Stimulated activated CD8-positive, alpha-beta memory T cell treated with anti-CD3 and anti-CD28 coated beads, Interleukin-2, amount 100 ng/mL, for 48 hours (primary cell): ENCODE results near the gene CFAP61.
"Not testable (repeated sequence)": the region's sequence is repeated elsewhere in the genome, so short reads cannot be mapped to it uniquely, and the experiment has no call there.

Experiments used
- DNase-seq, 2 donors: peaks; one replicate each; pipeline ENCODE4 v3.0.0-alpha.2; 2020; ENCODE audit warnings: low read depth in 2 of 2

Gene CFAP61

DNA sequence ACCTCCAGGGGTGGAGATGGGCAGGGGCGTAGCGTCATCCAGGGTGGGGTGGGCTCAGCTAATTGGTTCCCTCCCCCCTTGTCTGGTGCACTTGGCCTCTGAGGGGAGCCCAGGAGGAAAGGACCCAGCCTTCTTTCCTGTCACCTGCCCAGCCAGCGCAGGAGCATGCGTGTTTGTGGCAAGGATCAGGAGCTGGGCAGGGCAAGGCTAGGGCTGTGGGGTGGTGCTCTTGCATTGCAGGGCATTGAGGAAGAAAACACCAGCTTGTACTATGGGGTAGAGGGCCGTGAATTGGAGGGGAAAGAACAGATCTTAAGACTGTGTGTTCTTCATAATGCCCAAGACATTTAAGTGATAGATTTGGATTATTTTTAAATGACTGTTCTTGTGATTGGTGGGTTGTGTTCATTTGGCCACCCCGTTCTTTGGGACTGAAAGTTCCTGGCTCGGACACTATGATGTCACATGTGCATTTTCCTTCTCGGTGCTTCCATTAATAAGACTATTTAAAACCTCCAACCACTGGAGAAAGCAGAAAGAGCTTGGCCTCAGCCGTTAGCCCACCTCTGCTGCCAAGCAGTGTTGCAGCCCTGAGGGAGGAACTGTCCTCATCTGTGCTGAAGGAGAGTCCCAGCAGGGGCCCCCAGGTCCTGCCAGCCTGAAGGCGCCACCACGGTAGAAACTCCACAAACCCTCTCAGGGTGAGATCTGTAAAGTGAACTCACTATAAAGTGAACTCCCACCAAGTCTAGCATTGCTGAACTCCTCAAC is 179.4 kb downstream of the CFAP61 start:
- DNase-seq: no peak

GRCh38 chr20:20233041-20233514 is 180.7 kb downstream of the CFAP61 start:
- DNase-seq: no peak

GRCh38 chr20:20235681-20236080 is 183.3 kb downstream of the CFAP61 start:
- DNase-seq: no peak

DNA sequence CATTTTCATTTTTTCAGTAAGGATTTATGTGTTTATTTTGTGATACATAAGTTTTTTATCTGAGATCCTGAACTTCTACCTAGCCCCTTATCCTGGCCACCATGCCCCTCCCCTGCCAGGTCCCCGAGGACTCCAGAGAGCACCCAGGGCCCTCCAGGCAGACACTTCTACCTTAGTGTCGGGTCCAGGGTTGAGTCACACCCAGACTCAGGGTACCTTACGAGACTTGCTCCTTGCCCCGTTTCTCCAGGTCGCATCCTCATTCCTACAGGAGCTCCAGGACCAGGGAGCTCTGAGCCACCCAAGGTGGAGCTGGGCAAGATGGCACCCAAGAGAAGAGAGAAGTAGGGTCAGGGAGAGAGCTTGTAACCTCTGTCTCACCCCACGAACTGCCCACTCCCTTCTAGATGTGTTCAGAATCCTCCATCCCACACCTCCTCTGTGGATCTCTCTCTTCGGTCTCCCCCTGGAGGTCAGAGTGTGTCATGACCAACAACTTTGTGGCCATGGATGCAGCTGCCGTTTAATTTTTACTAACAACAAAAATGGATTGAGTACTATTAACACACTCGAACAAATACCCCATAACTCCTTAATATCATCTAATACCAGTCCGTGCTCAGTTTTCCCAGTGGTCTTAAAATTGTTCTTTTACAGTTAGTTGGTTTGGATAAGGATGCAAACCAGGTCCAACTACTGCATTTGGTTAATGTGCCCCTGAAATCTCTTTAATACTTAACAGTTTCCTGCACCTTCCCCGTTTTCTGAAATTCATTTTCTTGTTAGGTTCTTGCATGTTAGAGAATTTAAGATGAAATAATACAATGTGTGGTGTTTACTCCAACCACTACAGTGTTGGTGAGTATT is 185.0 kb downstream of the CFAP61 start:
- DNase-seq: peak in 1 of 2 donors; percentile 17

- no peak for DNase-seq
Measured at GRCh38 chr20:20241976-20242375, 189.6 kb downstream of the CFAP61 start.

DNA sequence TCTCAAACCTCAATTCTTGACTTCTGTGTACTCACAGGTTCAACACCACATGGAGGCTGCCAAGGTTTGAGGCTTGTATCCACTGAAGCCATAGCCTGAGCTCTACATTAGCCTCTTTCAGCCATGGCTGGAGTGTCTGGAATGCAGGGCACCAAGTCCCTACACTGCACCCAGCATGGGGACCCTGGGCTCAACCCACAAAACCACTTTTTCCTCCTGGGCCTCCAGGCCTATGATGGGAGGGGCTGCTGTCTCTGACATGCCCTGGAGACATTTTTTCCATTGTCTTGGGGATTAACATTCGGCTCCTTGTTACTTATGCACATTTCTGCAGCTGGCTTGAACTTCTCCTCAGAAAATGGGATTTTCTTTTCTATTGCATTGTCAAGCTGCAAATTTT is 192.1 kb downstream of the CFAP61 start:
- not testable (repeated sequence) for DNase-seq

DNA sequence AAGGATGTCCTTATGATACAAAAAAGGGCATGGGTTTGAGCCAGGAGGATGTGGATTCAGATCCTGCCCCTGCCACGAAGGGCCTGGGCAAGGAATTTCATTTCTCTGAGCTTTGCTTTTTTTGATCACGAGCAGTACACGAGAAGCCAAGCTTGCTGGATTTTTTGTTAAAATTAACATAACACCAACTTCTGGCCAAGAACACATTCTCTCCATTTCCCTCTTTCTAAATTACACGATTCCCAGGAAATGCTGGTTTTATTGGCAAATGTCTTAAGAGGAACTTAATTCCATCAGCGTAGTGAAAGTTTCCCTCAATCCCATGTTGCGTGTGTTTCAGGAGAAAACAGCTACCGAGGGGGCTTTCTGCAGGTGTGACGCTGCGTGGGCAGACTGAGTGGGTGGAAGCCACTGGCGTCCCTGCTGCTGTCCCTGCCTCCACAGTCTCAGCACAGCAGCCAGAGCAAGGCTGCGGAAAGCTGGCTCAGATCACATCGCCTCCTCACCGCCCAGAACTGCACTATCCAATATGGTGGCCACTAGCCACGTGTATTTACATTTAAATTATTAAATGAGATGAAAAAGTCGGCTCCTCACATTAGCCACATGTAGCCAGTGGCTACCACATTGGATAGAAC is 194.8 kb downstream of the CFAP61 start:
- DNase-seq: no peak

GRCh38 chr20:20248620-20249200 is 196.4 kb downstream of the CFAP61 start:
- no peak for DNase-seq

DNA sequence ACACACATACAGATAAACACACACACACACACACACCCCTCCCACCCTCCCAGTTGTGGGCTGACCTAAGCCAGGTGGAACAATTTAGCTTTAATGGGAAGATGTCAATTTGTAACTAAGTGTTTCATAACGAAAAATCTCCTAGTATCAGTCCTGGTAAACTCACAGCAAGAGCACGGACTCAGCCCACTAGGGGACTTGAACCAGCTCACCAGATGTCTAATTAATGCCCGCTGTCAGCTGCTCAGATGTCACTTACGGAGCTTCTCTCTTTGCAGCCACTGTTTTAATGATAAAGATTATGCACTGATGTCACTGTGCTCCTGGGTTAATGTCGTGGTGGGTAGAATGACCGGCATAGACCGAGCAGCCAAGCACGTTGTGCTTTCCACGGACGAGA is 199.0 kb downstream of the CFAP61 start:
- DNase-seq: no peak

GRCh38 chr20:20251836-20252235 is 199.5 kb downstream of the CFAP61 start:
- no peak for DNase-seq

DNA sequence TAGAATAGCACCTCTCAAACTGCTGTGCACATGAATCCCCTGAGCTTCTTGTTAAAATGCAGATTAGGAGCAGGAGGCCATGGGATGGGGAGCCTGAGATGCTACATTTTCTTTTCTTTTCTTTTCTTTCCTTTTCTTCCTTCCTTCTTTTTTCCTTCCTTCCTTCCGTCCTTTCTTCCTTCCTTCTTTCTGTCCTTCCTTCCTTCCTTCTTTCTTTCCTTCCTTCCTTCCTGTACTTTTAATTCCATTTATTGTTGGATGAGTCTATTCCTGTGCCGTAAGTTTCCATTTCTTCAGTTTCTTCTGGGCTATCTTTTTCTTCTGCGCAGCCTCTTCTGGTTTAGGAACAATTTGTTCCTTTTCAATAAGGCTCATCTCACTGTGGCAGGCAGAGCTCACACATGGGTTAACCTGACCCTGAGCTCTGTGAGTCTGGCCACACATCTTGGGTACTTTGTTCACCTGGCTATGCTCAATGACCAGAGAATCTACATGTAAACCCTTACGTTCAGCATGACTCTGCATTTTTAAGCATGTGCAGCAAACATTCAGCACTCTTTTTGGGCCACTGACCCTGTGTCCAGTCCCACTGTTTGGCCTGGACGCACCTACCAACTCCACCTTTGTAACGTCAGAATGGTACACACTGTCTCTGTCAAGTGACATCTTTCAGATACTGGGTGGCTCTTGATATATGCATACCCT is 200.9 kb downstream of the CFAP61 start:
- DNase-seq: no peak

GRCh38 chr20:20253744-20254330 is 201.5 kb downstream of the CFAP61 start:
- DNase-seq: no peak

DNA sequence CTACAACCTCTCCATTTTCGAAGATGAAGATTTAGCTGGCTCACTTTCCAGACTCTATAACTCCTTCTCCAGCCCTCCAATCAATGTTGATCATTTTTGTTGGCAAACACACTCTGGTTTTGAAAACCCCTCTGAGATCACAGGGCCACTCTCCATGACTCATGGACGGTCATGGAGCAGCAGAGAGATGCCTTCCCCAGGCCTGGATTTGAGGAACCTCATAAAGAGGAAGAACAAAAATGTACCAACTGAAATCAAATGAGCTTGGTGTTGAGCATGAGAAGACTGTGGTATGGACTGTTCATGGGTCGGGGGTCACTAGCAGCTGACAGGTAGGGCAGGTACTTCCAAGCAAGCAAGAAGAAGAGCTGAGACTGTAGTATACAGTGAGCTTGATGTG is 202.8 kb downstream of the CFAP61 start:
- DNase-seq: no peak

- no peak for DNase-seq
Measured at GRCh38 chr20:20259533-20259932, 207.2 kb downstream of the CFAP61 start.

DNA sequence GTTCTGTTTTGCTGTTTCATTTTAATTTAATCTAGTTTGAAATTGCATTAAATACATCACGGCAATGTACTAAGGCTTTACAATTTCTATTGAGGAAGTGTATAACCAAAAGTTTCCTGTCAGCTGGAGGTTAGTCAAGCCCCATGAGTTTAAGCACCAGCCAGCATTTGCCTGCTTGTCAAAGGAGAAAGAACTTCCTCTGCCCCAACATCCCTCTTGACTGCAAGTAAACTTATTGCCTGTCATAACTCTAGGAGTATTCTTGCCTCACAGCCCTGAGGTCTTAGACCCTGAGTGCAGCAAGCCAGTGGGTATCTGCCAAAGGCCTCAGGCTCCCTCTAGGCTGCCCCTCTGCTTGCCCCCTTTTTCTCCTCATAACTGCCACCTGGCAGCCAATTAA is 208.8 kb downstream of the CFAP61 start:
- DNase-seq: no peak

DNA sequence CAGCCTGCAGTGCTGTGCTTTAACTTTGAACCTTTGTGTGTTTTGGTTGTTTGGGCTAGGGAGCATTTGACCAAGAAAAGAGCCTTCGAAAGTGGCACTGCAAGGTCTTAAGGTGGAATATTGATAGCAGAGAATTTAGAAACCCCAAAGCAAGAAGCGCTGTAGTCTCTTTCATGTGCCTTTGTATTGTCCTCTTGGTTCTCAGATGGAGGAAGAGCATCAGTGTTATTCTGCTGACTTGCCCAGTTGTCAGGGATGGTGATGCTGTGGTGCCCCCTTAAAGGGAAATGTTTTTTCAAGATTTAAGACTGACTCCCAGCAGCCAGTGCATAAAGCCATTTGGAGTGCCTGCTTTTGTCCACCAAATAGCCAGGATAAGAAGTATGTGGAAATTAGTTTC is 212.9 kb downstream of the CFAP61 start:
- DNase-seq: no peak

GRCh38 chr20:20266552-20266951 is 214.2 kb downstream of the CFAP61 start:
- DNase-seq: no peak

GRCh38 chr20:20267685-20268370 is 215.5 kb downstream of the CFAP61 start:
- DNase-seq: no peak

DNA sequence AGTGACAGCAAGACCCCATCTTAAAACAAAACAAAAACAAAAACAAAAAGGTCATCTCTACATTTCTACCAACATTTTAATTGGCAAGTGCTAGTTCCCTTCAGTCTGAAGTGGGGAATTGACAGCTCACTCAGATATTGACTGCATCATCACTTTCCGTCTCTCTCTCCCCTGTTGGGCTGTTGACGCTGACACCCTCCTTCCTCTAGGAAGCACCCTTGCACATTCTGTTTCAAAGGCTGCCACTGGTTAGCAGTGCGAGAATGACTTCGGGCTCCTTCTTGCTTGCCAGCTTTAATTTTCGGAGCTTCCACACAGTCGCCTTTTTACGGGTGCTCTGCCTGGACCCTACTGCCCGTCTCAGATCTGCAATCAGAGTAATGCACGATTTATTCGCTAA is 218.9 kb downstream of the CFAP61 start:
- no peak for DNase-seq

DNA sequence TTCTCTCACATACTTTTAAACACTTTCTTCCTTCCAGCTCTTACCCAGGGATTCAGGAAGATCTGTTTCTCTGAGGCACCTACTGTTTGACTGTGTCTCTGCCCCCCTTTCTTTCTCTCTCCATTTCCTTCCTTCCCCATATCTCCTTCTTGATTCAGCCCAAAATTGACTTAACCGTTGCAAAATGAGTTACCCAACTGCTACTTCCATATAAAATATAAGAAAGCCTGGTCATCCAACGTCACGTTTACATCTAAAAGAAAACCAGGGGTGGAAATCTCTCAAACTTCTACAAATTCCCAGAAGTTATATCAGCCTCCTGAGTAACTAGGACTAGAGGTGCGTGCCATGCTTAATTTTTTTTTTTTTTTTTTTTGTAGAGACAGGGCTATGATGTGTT is 220.4 kb downstream of the CFAP61 start:
- DNase-seq: no peak
